Measurements from ENCODE around the gene GBF1.
A peak's percentile ranks its signal among the peaks of the same experiment; 100 is the strongest.

The GBF1 gene

DNA sequence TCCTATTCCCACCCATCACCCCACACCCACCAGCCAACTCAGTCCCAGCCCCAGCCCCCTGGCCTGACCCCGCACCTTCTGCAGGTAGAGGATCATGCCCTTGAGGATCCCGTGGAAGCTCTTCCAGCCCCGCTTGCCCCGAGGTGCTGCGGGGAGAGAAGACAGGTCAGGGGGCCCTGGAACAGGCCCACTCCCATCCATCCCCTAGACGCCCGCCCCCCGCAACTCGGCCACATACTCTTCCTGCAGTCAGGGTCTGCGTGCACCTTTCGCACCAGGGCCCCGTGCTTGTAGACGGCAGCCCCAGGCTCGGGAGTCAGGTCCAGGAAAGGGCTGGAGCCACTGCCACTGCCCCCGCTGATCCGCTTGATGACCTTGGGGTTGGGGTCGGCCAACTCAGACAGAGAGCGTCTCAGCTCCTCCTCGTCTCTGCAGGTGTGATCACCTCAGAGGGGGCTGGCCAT is 159.8 kb downstream of the GBF1 start:
- no peak for DNase-seq (ENCODE audit: low read depth in 2 of 2, low spot score in 1 of 2)

DNA sequence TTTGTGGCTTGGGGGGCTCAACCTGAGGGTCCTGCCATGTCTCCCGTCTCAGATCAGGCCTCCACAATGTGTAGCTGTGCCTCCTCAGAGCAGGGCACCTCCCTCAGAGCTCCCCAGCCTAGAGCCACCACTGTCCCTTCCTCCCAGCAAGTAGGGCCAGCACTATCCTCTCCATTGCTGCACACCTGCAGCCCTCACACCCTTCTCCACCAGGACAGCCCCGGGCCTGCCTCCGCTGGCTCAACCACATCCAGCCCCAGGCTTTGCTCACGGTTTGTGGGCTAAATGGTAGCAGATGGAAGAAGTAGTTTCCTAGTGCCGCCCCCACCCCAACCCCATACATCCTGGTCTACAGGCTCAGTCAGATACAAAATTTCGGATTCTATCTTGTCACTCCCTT is 160.3 kb downstream of the GBF1 start:
- no peak for DNase-seq (ENCODE audit: low read depth in 2 of 2, low spot score in 1 of 2)

DNA sequence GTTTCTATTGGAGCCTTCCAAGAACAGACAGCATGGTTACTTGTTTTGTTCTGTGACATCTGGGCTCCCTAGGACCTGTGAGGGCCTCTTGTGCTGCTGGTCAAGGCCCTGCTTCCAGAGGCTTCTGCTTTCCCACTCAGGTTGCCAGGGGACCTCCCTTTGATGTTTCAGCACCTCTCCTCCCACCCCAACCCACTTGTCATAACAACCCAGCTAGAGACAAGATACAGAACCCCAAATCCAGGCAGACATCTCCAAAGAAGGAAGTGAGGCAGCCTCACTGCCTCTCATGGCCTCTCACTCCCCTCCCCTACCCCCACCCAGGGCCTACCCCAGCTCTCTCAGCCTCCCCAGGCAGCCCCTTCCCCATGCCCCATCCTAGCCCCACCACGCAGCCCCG is 161.5 kb downstream of the GBF1 start:
- DNase-seq (ENCODE audit: low read depth in 2 of 2, low spot score in 1 of 2), result no peak

DNA sequence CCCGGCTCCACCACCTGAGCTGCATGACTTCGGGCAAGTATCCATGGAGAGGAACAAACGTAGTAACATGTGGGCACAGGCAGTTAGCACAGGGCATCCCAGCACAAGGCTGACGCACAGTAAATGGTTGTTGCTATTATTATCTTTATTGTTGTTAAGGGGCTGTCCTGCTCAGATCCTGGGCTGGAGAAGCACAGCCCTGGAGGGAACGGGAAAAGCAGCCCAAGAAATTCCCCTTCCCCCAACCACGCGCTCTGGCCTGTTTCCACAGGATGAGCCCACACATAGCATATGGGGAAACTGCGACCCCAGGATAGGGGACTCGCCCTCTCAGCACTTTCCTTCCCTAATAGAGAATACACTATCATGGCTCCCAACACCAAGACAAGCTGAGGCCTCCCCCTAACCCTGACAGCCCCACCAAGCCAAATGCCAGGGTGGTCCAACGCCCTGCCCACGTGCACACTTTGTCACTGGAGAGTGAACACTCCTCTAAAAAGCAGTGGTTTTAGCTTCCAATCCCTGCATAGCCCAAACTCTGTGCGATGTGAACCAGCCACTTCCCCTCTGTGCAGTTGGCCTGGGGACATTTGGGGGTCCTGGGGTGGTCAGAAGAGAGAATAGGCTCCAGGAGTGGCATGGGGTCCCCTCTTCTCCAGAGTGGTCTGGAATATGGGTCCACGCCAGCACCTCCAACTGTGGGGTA is 162.2 kb downstream of the GBF1 start:
- no peak for DNase-seq (ENCODE audit: low read depth in 2 of 2, low spot score in 1 of 2)

DNA sequence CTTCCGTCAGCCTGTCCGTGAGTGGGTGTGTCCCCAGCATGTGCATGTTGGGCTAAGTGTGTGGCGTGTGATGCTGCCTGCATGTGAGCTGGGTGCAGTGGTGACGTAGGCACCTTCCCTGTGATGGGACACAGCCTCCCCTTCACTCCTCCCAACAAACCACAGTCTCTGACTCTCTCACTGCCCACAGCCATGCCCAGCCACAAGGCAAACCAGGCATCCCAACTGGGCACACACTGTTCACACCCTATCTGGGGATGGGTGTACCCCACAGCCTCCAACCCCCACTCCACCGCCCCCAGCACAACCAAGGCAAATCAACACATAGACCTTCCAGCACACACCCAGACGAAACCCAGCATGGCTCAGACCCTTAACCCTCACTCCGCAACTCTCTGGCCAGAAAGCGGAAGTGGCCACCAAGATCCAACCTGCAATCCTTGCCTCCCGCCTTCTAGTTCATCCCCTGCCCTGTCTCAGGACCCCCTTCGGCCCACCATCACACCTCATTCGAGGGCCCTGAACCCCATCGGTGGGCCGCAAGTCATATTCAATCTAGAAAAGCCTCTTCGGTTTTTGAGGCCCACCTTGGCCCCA is 162.9 kb downstream of the GBF1 start:
- no peak for DNase-seq (ENCODE audit: low read depth in 2 of 2, low spot score in 1 of 2)

DNA sequence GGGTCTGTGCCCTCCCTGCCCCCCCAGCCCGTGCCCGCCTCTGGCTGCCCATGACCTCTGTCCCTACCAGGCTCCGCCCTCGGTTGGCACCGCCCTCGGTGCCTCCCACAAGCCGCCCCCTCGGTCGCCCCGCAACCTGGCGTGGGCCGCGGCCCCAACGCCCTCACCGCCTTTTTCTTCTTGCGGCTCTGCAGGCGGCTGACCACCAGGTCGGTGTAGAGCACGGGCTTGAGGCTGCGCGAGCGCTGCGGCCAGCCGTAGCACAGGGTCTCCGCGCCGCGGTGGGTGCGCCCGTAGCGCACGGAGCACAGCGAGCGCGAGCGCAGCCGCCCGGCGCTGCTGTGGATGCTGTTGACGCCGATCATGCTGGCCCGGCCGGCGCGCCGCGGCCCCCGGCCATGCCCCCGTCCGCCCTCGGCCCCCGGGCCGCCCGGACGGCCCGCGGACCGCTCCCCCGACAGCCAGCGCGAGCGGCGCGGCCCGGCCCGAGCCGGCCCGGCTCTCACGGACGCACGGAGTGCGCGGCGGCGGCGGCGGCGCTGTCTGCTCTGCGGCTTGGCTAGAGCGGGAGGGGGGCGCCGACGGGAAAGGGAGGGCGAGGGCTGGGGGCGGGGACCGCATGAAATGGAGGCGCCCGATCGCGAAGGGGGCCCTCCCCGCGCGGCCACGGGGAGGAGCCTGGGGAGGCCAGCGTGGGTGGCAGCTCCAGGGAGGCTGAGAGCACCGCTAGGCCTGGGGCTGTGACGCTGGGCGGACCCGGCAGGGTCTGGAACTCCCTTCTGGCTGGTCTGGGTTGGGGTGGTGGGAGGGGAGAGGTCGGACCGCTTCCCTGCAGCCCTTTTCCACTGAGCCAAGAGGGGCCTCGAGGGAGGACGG is 163.6 kb downstream of the GBF1 start:
- peak; percentile 48 to 79 for DNase-seq (ENCODE audit: low read depth in 2 of 2, low spot score in 1 of 2)

DNA sequence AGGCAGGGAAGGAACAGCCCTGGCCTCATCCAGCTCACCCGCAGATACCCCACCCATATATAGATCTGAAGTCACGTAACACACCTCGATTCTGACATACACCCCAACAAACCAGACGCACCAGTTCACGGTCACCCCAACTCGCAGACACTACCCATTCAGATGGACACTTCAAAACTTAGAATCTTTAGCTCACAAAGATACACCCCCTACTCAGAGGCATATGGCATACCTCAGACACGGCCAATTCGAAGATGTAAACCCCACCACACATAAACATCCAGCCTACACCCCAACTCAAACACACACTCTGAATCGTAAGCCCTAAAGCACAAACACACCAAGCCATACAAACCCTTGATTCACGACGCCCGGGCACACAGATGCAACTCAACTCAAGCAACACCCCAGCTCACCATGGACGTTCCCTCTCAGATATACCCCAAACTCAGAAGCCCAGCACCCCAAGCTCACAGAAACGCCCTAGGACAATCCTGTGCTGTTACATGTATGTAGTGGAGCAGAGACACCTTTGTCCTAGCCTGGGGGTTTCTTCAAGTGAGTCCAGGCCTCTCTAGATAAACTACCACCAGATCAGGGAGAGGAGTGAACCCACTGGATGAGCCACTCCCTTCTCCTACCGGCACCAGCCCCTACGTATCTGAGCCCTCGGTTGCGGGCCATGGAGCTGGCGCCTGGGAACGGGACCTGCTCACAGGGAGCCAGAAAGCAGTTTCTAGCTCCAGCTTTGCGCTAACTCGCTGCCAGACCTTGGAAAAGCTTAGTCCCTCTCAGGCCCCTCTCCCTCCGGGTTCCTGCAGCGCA is 164.5 kb downstream of the GBF1 start:
- no peak for DNase-seq (ENCODE audit: low read depth in 2 of 2, low spot score in 1 of 2)

DNA sequence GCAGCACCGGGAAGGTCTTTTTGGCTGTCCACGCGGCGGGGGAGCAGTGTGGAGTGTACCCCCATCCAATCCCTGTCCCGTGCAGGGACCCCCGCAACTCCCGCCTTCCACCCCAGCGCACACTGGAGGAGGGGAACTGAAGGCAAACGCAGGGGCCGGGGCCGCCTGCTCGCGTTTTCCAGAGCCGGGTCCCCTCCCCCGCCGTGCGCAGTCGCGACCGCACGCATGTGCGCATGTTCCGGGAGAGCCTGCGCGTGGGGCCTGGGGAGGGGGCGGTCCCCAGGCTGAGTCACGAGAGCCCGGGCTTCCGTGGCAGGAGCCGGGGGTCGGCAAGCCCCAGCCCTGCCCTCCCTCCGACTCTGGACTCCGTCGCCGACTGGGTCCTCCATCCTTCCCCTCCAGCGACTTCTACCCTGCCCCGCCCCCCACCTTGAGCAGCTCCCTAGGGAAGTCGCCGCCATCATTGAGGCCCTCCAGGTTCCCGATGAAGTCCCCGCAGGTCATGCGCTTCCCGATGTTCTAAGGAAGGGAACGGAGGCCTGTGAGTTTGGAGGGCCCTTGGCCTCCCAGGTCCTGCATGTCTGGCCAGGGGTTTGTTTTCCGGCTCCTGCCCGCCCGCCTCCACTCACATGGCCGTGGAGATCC is 165.2 kb downstream of the GBF1 start:
- DNase-seq (ENCODE audit: low read depth in 2 of 2, low spot score in 1 of 2), result peak in 1 of 2 donors; percentile 53

DNA sequence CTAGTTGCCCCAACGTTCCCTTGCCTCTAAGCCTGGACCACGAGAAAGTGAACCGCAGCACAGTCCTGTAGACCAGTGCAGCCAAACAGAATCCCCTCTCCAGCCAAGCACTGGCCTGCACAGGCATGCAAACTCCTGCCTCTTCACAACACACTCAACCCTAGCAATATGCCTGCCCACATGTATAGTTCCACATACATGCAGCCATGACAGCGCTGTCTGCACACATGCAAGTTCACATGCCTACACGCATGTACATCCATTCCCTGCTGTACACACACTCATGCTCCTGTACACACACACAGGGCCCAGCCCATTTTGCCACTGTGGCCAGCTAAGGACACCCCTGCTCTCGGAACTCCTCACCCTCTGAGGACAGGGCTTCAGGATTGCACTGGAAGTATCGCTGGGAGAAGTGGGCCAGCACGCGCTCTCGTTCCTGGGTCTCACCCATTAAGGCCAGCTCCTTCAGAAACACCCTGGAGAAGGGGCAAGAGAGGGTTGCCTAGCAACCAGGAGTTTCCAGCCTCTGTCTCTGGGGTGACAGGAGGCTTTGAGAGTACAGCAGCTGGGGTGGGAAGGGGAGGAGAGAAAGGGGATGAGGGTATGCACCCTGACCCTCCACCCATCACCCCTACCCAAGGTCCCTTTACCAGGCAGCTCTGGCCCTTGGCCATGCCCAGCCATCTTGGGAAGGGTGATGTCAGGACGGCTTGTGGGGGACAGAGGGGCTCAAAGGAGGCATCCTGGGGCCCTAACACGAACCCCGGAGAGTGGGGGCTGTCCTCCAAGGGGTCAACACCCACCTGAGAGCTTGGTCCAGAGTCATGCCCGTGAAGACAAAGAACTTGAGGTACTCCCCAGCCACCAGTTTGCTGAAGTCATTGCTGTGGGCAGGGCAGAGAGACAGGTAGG is 166.3 kb downstream of the GBF1 start:
- DNase-seq (ENCODE audit: low read depth in 2 of 2, low spot score in 1 of 2), result no peak

DNA sequence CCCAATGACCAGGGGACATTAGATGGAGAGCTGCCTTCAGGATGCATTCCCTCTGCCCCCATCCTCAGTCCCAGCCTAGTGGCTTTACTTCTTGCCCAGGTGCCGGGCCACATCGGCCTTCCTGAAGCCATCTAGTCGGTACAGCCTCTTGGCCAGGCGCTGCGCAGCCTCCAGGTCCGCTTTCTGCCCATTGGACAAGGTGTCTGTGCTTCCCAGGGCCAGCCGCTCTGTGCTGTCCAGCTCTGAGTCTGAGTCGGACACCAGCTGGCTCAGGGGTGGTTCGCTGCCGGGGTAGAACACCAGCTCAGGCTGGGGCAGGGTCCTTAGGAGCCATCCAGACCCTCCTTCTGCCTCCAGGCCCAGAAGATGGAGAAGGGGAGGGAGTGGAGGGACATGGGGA is 167.0 kb downstream of the GBF1 start:
- DNase-seq (ENCODE audit: low read depth in 2 of 2, low spot score in 1 of 2), result no peak

DNA sequence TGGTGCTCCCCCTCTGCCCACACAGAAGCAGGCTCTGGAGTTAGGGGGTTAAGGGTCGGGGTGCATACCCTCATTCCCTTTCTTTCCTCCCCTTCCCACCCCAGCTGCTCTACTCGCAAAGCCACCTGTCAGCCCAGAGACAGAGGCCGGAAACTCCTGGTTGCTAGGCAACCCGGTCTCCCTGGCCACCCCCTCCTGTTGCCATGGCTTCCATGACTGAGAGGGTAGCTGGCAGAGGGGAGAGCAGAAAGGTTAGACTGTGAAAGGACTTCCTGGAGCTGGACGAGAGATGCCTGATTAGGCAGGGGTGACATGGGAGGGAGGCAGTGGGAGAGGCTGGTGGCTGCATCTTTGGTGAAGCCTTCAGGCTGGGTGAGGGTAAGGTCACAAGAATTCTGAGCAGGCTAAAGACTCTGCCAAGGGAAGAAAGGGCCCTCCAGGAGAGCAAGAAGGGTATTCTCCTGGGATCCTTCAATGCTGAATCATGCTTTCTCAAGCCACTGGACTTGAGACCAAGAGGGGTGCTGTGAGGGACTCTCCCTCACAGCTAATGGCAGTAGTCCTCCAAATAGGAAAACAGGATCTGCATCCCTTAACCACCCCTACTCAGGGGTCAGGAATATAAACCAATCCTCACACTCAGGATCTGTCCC is 167.8 kb downstream of the GBF1 start:
- no peak for DNase-seq (ENCODE audit: low read depth in 2 of 2, low spot score in 1 of 2)

DNA sequence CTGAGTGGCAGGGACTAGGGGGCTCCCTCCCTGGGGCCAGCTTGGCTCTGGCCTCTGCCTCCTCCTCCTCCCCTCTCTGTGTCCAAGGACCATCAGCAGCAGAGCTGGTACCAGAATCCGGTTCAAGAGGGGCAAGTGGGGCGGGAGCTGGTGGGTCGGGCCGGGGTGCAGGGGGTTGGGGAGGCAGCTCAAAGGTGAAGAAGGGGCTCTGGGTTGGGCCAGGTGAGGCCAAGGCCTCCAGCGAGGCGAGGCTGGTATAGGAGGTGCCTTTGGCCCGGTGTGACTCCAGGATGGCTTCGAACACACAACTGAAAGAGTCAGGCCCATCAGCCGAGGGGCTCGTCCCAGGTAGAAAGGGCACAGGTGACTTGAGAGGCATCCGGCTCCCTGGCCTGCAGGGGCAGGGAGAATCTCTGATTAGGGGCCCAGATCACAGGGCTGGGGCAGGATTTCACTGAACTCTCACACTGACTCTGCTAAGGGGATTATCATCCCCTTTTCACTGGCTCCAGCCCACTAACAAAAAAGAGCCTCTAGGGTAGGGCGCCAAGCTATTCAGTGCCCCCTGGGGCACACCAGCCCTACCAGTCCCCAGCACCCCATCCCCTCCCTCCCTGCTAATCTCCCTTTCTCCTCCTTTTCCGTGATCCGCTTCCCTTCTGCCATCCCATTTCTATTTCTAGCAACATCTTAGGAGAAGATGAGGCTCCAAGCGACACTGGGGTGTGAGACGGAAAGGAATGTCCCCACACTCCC is 168.7 kb downstream of the GBF1 start:
- no peak for DNase-seq (ENCODE audit: low read depth in 2 of 2, low spot score in 1 of 2)

DNA sequence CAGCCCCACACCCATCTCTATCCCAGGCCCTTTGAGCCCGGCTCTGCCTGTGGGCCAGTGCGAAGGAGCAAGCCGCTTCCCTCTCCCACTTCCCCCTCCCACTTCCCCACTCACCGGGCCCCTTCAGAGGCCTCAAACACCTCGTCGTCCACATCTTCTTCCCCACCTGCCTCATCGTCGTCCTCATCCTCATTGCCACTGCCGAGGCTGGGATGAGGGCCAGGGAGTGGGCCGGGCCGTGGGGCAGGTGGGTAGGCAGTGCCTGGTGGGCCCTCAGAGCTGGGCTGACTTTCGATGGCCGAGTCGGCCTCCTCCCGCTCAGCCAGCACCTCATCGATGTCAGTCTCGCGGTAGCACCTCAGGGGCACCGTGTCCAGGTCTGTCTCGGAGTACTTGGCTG is 169.4 kb downstream of the GBF1 start:
- no peak for DNase-seq (ENCODE audit: low read depth in 2 of 2, low spot score in 1 of 2)

DNA sequence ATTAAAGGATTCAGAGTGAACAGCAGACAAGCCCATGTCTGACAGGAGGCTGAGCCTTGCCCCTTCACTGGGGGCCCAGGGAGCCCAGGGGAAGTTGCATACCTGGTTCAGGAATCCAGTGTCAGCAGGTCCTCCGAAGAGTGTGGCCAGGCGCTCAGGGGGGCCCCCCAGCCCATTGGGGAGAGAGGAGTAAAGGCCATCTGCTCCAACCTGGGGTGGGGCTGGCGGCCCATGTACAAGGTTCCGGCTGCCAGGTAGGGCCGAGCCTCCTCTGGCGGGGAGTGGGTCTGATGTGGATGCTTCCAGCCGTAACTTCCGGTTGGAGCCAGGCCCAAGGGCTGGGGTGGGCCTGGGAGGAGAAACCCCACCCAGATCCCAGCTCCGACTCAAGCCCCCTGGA is 171.0 kb downstream of the GBF1 start:
- no peak for DNase-seq (ENCODE audit: low read depth in 2 of 2, low spot score in 1 of 2)

DNA sequence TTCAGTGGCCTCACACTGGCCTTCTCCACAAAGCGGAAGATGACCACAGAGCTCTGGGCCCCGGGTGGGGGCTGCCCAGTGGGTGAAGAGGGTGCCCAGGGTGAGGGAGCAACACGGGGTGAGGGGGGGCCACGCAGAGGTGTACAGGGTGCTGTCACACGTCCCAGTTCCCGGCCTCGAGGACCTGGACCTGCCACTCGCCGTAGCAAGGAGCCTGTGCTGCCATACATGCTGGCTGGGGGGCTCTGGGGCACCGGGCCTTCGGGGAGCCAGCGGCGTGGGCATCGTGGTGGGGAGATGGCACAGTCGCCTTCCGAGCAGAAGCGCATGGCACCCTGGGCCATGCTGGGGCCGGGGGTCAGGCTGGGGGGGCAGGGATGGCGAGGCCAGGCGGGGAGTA is 171.4 kb downstream of the GBF1 start:
- no peak for DNase-seq (ENCODE audit: low read depth in 2 of 2, low spot score in 1 of 2)

DNA sequence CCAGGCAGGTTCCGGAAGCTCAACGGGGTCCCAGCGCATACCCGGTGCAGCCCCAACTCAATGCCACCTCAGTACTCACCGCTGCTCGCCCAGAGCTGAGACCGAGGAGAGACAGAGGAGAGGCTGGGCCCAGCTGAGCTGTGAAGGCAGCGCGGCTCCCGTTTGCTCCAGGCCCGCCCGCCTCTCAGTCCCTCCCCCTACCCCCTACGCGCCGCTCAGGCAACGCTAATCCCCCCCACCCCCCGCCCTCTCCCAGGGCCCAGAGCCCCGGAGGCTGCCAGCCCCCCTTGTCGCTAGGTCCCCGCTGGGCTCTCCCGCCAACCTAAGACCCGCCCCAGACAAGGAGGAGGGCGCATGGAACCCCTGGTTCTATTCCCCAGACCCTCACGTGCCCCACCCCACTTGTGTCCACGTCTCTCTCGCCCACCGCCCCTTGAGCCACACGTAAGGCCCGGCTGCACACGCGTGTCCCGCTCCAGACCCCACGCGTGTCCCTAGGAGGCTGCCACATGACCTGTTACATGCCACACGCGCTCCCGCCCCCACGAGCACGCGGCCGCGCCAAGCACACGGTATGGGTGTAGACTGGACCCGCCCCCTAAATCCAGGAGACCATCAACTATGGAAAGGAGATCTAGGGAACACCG is 173.4 kb downstream of the GBF1 start, which contains the start of gene PSD:
Gene PSD (minus strand): TSS at position 164 of the 647 bp plus-strand sequence. CDS start 1,747 bp downstream, outside the sequence.
- no peak for DNase-seq (ENCODE audit: low read depth in 2 of 2, low spot score in 1 of 2)

DNA sequence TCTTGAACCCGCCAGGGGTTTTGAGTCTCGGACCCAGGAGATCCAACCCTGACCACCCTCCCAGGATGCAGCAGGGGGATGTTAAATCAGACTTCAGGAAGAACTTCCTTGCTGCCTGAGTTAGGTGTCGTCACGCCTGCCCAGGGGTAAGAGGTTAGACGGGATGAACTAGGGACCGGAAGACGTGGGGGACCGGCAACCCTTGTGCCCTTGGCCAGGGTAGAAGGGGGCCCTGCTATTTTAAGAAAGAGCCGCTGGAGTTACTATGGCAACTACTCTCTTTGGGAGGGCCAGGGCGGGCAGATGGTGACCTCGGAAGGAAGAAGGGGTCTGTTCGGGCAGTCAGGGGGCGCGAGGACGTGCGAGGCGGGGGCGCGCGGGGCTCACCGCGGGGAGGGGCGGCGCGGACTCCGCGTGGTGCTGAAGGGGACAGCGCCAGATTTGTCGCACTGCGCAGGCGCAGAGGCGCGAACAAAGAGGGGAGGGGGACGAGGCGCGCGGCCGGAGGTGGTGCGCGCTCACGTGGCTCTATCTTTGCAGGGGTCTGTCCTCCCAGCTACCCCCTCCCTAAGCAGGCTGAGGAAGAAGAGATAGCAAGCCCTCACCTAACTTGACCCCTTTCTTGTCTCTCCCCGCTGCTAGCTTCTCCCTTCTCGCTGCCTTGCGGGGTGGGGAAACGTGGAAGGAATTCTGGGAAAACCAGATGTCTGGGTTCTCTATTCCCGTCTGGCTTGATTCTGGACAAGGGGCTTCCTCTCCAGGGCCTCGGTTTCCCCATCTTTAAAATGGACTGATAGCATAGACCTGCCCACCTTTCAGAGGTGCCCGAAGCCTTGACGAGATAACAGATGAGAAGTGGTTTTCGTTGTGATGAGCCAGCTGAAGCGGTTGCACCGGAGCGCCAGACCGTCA is 174.2 kb downstream of the GBF1 start:
- DNase-seq (ENCODE audit: low read depth in 2 of 2, low spot score in 1 of 2), result peak in 1 of 2 donors; percentile 27
